WTC11 (cell line): Measurements from ENCODE around the gene FUT8. TPM values are rescaled to one million over a fixed set of nuclear protein-coding genes. Genes with fewer than 3 reads are reported as not detected.

Experiments used
- ATAC-seq: fragments of 200-7000 bp; cut with Tn5 transposase; 2 replicates; pipeline ENCODE4 v1.10.0; 2021; ENCODE audit warnings: mild to moderate bottlenecking, moderate library complexity
- CTCF ChIA-PET: fragments of 300-600 bp; sonication (Branson Sonifier 250); formaldehyde crosslinking; loops from one replicate; lab custom pipeline; 2021; ENCODE audit warnings: antibody characterized with exemption; lab: Charles Lee
- POLR2A ChIA-PET: fragments of 350-600 bp; sonication (Branson Sonifier 250); formaldehyde crosslinking; loops from one replicate; lab custom pipeline; 2021; ENCODE audit warnings: antibody characterized with exemption; lab: Charles Lee
- DNase-seq: peaks from one replicate; pipeline ENCODE4 v3.0.0; 2021; ENCODE audit warnings: low spot score
- H3K27ac Mint-ChIP-seq: 2 replicates; pipeline ENCODE4 v1.8.0; 2021; ENCODE audit warnings: mixed read lengths
- H3K27me3 Mint-ChIP-seq: 2 replicates; pipeline ENCODE4 v1.8.0; 2021; ENCODE audit warnings: low read depth, mild to moderate bottlenecking, moderate library complexity, mixed read lengths
- H3K36me3 Mint-ChIP-seq: 2 replicates; pipeline ENCODE4 v1.8.0; 2021; ENCODE audit warnings: mixed read lengths
- H3K4me1 Mint-ChIP-seq: 2 replicates; pipeline ENCODE4 v1.8.0; 2022; ENCODE audit warnings: mixed read lengths
- H3K4me3 Mint-ChIP-seq: 2 replicates; pipeline ENCODE4 v1.8.0; 2021; ENCODE audit warnings: mild to moderate bottlenecking, moderate library complexity, mixed read lengths
- H3K9me3 Mint-ChIP-seq: 2 replicates; pipeline ENCODE4 v1.8.0; 2021; ENCODE audit warnings: mixed read lengths
- AR ChIP-seq: fragments of 250-450 bp; sonication (Bioruptor Pico); IDR thresholded peaks from 2 replicates; pipeline ENCODE4 v1.9.0; 2021; ENCODE audit warnings: mild to moderate bottlenecking
- ATF1 ChIP-seq: sonication (generic); formaldehyde crosslinking; IDR thresholded peaks from 2 replicates; pipeline ENCODE4 v1.8.1; 2023; ENCODE audit warnings: mild to moderate bottlenecking, moderate library complexity, missing genetic modification reagents
- ATF2 ChIP-seq: sonication (generic); formaldehyde crosslinking; IDR thresholded peaks from 2 replicates; pipeline ENCODE4 v1.8.1; 2022; ENCODE audit warnings: low read depth, missing genetic modification reagents, borderline replicate concordance
- ATF3 ChIP-seq: sonication (generic); formaldehyde crosslinking; conservative IDR thresholded peaks from 2 replicates; pipeline ENCODE4 v1.8.1; 2022; ENCODE audit warnings: mild to moderate bottlenecking, missing genetic modification reagents
- CBFB ChIP-seq: sonication (generic); formaldehyde crosslinking; IDR thresholded peaks from 2 replicates; pipeline ENCODE4 v1.8.1; 2022; ENCODE audit warnings: mild to moderate bottlenecking, low read depth, missing genetic modification reagents
- CTCF ChIP-seq: fragments of 200-600 bp; IDR thresholded peaks from 2 replicates; pipeline ENCODE4 v1.8.0; 2022; ENCODE audit warnings: antibody characterized with exemption
- E2F4 ChIP-seq: sonication (generic); formaldehyde crosslinking; IDR thresholded peaks from 2 replicates; pipeline ENCODE4 v1.8.1; 2022; ENCODE audit warnings: low read depth, mild to moderate bottlenecking, moderate library complexity, missing genetic modification reagents, borderline replicate concordance
- FOXK1 ChIP-seq: sonication (generic); formaldehyde crosslinking; IDR thresholded peaks from 2 replicates; pipeline ENCODE4 v1.8.0; 2022; ENCODE audit warnings: mild to moderate bottlenecking, moderate library complexity, missing genetic modification reagents
- IRF2 ChIP-seq: sonication (generic); formaldehyde crosslinking; IDR thresholded peaks from 2 replicates; pipeline ENCODE4 v1.8.0; 2022; ENCODE audit warnings: low read depth, missing genetic modification reagents, borderline replicate concordance
- JUN ChIP-seq: sonication (generic); formaldehyde crosslinking; IDR thresholded peaks from 2 replicates; pipeline ENCODE4 v1.8.0; 2023; ENCODE audit warnings: mild to moderate bottlenecking, missing genetic modification reagents
- KAT7 ChIP-seq: sonication (generic); formaldehyde crosslinking; IDR thresholded peaks from 2 replicates; pipeline ENCODE4 v1.8.1; 2023; ENCODE audit warnings: missing genetic modification reagents, mild to moderate bottlenecking, borderline replicate concordance
- MAX ChIP-seq: sonication (generic); formaldehyde crosslinking; IDR thresholded peaks from 2 replicates; pipeline ENCODE4 v1.8.0; 2022; ENCODE audit warnings: mild to moderate bottlenecking, missing genetic modification reagents
- MLX ChIP-seq: sonication (generic); formaldehyde crosslinking; IDR thresholded peaks from 2 replicates; pipeline ENCODE4 v1.8.1; 2023; ENCODE audit warnings: mild to moderate bottlenecking, missing genetic modification reagents, moderate library complexity
- NR1H2 ChIP-seq: sonication (generic); formaldehyde crosslinking; IDR thresholded peaks from 2 replicates; pipeline ENCODE4 v1.9.0; 2021; ENCODE audit warnings: mild to moderate bottlenecking, moderate library complexity, missing genetic modification reagents
- OVOL2 ChIP-seq: fragments of 250-450 bp; sonication (Bioruptor Pico); IDR thresholded peaks from 2 replicates; pipeline ENCODE4 v1.9.0; 2021; ENCODE audit warnings: mild to moderate bottlenecking, borderline replicate concordance
- PREB ChIP-seq: sonication (generic); formaldehyde crosslinking; IDR thresholded peaks from 2 replicates; pipeline ENCODE4 v1.8.1; 2022; ENCODE audit warnings: mild to moderate bottlenecking, missing genetic modification reagents, moderate library complexity, borderline replicate concordance
- RELA ChIP-seq: sonication (generic); formaldehyde crosslinking; IDR thresholded peaks from 2 replicates; pipeline ENCODE4 v1.8.1; 2022; ENCODE audit warnings: missing genetic modification reagents, mild to moderate bottlenecking, borderline replicate concordance
- TP53 ChIP-seq: sonication (generic); formaldehyde crosslinking; IDR thresholded peaks from 2 replicates; pipeline ENCODE4 v1.8.1; 2023; ENCODE audit warnings: mild to moderate bottlenecking, missing genetic modification reagents
- ZBTB21 ChIP-seq: sonication (generic); formaldehyde crosslinking; IDR thresholded peaks from 2 replicates; pipeline ENCODE4 v1.8.1; 2023; ENCODE audit warnings: mild to moderate bottlenecking, missing genetic modification reagents, borderline replicate concordance
- ZMAT4 ChIP-seq: fragments of 250-450 bp; sonication (Bioruptor Pico); IDR thresholded peaks from 2 replicates; pipeline ENCODE4 v1.9.0; 2021; ENCODE audit warnings: mild to moderate bottlenecking
- ZNF219 ChIP-seq: sonication (generic); formaldehyde crosslinking; IDR thresholded peaks from 2 replicates; pipeline ENCODE4 v1.8.0; 2023; ENCODE audit warnings: missing genetic modification reagents, mild to moderate bottlenecking, borderline replicate concordance
- ZNF396 ChIP-seq: fragments of 250-450 bp; sonication (Bioruptor Pico); IDR thresholded peaks from 2 replicates; pipeline ENCODE4 v1.8.0; 2021; ENCODE audit warnings: mild to moderate bottlenecking, moderate library complexity, borderline replicate concordance
- ZNF423 ChIP-seq: fragments of 250-450 bp; sonication (Bioruptor Pico); IDR thresholded peaks from 2 replicates; pipeline ENCODE4 v2.1.2; 2022; ENCODE audit warnings: mild to moderate bottlenecking, moderate library complexity
- ZNF671 ChIP-seq: fragments of 250-450 bp; sonication (Bioruptor Pico); IDR thresholded peaks from 2 replicates; pipeline ENCODE4 v1.8.0; 2021; ENCODE audit warnings: mild to moderate bottlenecking
- total RNA-seq: library from RNA; stranded (reverse); gene quantifications from 3 replicates; pipeline ENCODE4 v1.2.3, GENCODE V29; 2021

Gene FUT8
- total RNA-seq, 1 experiment from 2014 or later, result 37.9 TPM

GRCh38 chr14:65366802-65367565, 45.5 kb upstream of the FUT8 start (continued):
- TF ChIP-seq E2F4 (CRISPR knock-in tag) (no peak), ZMAT4 (CRISPR knock-in tag) (no peak), ZBTB21 (CRISPR knock-in tag) (no peak), JUN (CRISPR knock-in tag) (no peak), CBFB (CRISPR knock-in tag) (no peak), MLX (CRISPR knock-in tag) (no peak), PREB (CRISPR knock-in tag) (no peak), MAX (CRISPR knock-in tag) (no peak), ATF1 (CRISPR knock-in tag) (no peak), NR1H2 (CRISPR knock-in tag) (no peak), KAT7 (CRISPR knock-in tag) (no peak), ZNF219 (no peak), ATF3 (CRISPR knock-in tag) (no peak), AR (CRISPR knock-in tag) (no peak), ZNF396 (CRISPR knock-in tag) (no peak)

- Mint-ChIP-seq H3K27ac (no peak overlapping the region), H3K36me3 (no peaks in the 10 kb centered on the region), H3K4me3 (no peak overlapping the region), H3K4me1 (peaks cover 47% of the 10 kb centered on the region), H3K9me3 (no peaks in the 10 kb centered on the region), H3K27me3 (no peaks in the 10 kb centered on the region)
- ChIA-PET CTCF (no interaction called here), POLR2A (no interaction called here)
- DNase-seq, result no peak
- ATAC-seq, result no peak
- TF ChIP-seq ZNF423 (CRISPR knock-in tag) (no peak), JUN (CRISPR knock-in tag) (no peak), RELA (CRISPR knock-in tag) (no peak), ATF2 (CRISPR knock-in tag) (no peak), OVOL2 (CRISPR knock-in tag) (no peak), ZNF671 (CRISPR knock-in tag) (no peak), MAX (CRISPR knock-in tag) (no peak), FOXK1 (CRISPR knock-in tag) (no peak), TP53 (CRISPR knock-in tag) (no peak), CTCF (no peak), IRF2 (no peak)
Measured at GRCh38 chr14:65369560-65369959, 43.0 kb upstream of the FUT8 start.
